ENCODE measurements around the gene NCSTN.
A peak's percentile ranks its signal among the peaks of the same experiment; 100 is the strongest.

The NCSTN gene

GRCh38 chr1:160344241-160344640 is 1.1 kb downstream of the NCSTN start:
- DNase-seq (ENCODE audit: insufficient read length, low spot score) (no peak), FAIRE-seq (no peak)
- TF ChIP-seq POU2F2 (IDR thresholded peaks at IDR 0.05; ENCODE audit: low read depth, low read length) (no peak), POLR2A (IDR thresholded peaks at IDR 0.05; ENCODE audit: low read depth, low read length) (no peak), PAX5 (IDR thresholded peaks at IDR 0.05; ENCODE audit: insufficient read depth, low read length, severe bottlenecking) (no peak), TAF1 (IDR thresholded peaks at IDR 0.05; ENCODE audit: low read depth, low read length) (no peak), POLR2AphosphoS5 (IDR thresholded peaks at IDR 0.05; ENCODE audit: low read depth, low read length) (no peak), SPI1 (IDR thresholded peaks at IDR 0.05; ENCODE audit: low read depth, low read length) (no peak)

GRCh38 chr1:160344936-160345335 is 1.8 kb downstream of the NCSTN start:
- FAIRE-seq = no peak
- no peak for DNase-seq (ENCODE audit: insufficient read length, low spot score)
- TF ChIP-seq TAF1 (IDR thresholded peaks at IDR 0.05; ENCODE audit: low read depth, low read length) (no peak), POLR2AphosphoS5 (IDR thresholded peaks at IDR 0.05; ENCODE audit: low read depth, low read length) (no peak), POU2F2 (IDR thresholded peaks at IDR 0.05; ENCODE audit: low read depth, low read length) (no peak), PAX5 (IDR thresholded peaks at IDR 0.05; ENCODE audit: insufficient read depth, low read length, severe bottlenecking) (no peak), SPI1 (IDR thresholded peaks at IDR 0.05; ENCODE audit: low read depth, low read length) (no peak), POLR2A (IDR thresholded peaks at IDR 0.05; ENCODE audit: low read depth, low read length) (no peak)

DNA sequence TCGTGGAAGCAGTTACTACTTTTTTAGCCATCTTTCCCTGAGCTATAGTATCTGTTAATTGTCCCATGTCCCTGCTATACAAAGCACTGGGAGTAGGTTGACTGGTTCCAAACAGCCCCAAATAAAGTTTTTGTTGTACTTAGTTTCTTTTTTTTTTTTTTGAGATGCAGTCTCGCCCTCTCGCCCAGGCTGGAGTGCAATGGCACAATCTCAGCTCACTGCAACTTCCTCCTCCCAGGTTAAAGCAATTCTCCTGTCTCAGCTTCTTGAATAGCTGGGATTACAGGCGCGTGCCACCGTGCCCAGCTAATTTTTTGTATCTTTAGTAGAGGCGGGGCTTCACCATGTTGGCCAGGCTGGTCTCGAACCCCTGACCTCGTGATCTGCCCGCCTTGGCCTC is 3.3 kb downstream of the NCSTN start:
- FAIRE-seq = no peak
- no peak for DNase-seq (ENCODE audit: insufficient read length, low spot score)
- TF ChIP-seq POLR2AphosphoS5 (IDR thresholded peaks at IDR 0.05; ENCODE audit: low read depth, low read length) (no peak), PAX5 (IDR thresholded peaks at IDR 0.05; ENCODE audit: insufficient read depth, low read length, severe bottlenecking) (no peak), POLR2A (IDR thresholded peaks at IDR 0.05; ENCODE audit: low read depth, low read length) (no peak)

DNA sequence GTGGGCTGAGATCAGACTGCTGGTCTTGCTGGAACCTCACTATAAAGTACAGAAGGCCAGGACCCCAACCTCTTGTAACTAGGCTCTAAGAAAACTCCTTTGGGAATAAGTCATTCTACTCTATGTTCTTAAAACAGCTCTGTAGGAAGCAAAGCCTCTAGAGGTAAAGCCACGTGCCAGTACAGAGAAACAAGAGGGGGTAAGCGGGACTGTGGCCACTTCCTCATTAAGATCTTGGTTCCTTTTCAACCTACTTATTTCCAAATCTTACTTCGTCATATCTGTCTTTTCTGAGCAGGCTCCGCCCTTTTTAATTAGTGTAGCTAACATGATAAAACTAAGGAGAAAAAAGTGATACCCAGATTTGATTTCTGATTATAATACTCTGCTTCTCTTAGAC is 3.8 kb downstream of the NCSTN start:
- no peak for FAIRE-seq
- no peak for DNase-seq (ENCODE audit: insufficient read length, low spot score)
- peak; percentile 96 for TF ChIP-seq SPI1 (IDR thresholded peaks at IDR 0.05; ENCODE audit: low read depth, low read length)
- no peak for TF ChIP-seq POLR2A (IDR thresholded peaks at IDR 0.05; ENCODE audit: low read depth, low read length)

DNA sequence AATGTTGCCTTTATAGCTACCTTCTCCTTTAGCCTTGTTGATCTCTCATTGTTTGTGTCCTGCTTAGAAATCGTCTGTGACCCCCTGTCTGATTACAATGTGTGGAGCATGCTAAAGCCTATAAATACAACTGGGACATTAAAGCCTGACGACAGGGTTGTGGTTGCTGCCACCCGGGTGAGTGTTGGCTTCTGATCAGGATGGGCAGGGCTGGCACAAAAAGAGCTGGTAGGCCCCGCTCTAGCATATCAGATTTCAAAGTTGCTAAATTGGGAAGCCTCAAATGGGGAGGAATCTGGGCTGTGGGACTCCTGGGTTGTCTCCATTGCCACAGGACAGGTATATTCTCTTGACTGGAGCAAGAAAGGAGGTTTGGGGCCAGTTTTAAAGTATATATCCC is 8.4 kb downstream of the NCSTN start:
- TF ChIP-seq TAF1 (IDR thresholded peaks at IDR 0.05; ENCODE audit: low read depth, low read length) (no peak), PAX5 (IDR thresholded peaks at IDR 0.05; ENCODE audit: insufficient read depth, low read length, severe bottlenecking) (no peak), POLR2AphosphoS5 (IDR thresholded peaks at IDR 0.05; ENCODE audit: low read depth, low read length) (no peak), POLR2A (IDR thresholded peaks at IDR 0.05; ENCODE audit: low read depth, low read length) (no peak), SPI1 (IDR thresholded peaks at IDR 0.05; ENCODE audit: low read depth, low read length) (no peak), POU2F2 (IDR thresholded peaks at IDR 0.05; ENCODE audit: low read depth, low read length) (no peak)
- FAIRE-seq = no peak
- no peak for DNase-seq (ENCODE audit: insufficient read length, low spot score)

DNA sequence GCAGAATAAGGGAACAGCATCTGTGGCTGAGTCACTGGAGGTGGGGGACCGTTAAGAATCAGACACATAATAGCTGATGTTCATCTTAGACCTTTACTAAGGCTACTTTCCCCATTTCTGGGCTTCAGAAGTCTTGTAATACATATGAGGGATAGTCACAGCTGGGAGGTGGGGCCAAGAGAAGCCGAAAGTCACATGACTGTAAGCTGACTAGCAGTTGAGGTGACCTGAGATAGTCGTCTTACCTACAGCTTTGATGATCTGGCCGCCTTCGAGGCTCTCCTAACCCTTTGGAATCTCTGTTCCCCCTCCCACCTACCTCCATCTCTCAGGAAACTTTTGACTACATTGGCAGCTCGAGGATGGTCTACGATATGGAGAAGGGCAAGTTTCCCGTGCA is 9.4 kb downstream of the NCSTN start:
- FAIRE-seq (no peak), DNase-seq (ENCODE audit: insufficient read length, low spot score) (no peak)
- TF ChIP-seq POLR2AphosphoS5 (IDR thresholded peaks at IDR 0.05; ENCODE audit: low read depth, low read length) = no peak
- TF ChIP-seq POLR2A (IDR thresholded peaks at IDR 0.05; ENCODE audit: low read depth, low read length) = no peak
- TF ChIP-seq PAX5 (IDR thresholded peaks at IDR 0.05; ENCODE audit: insufficient read depth, low read length, severe bottlenecking) = no peak
- no peak for TF ChIP-seq POU2F2 (IDR thresholded peaks at IDR 0.05; ENCODE audit: low read depth, low read length)
- TF ChIP-seq TAF1 (IDR thresholded peaks at IDR 0.05; ENCODE audit: low read depth, low read length) = no peak
- TF ChIP-seq SPI1 (IDR thresholded peaks at IDR 0.05; ENCODE audit: low read depth, low read length) = no peak

GRCh38 chr1:160353223-160353622 is 10.0 kb downstream of the NCSTN start:
- no peak for DNase-seq (ENCODE audit: insufficient read length, low spot score)
- no peak for TF ChIP-seq POLR2AphosphoS5 (IDR thresholded peaks at IDR 0.05; ENCODE audit: low read depth, low read length)
- no peak for TF ChIP-seq POU2F2 (IDR thresholded peaks at IDR 0.05; ENCODE audit: low read depth, low read length)
- TF ChIP-seq PAX5 (IDR thresholded peaks at IDR 0.05; ENCODE audit: insufficient read depth, low read length, severe bottlenecking) = no peak
- TF ChIP-seq SPI1 (IDR thresholded peaks at IDR 0.05; ENCODE audit: low read depth, low read length) = no peak
- TF ChIP-seq POLR2A (IDR thresholded peaks at IDR 0.05; ENCODE audit: low read depth, low read length) = no peak
- no peak for TF ChIP-seq TAF1 (IDR thresholded peaks at IDR 0.05; ENCODE audit: low read depth, low read length)
- FAIRE-seq = no peak

- no peak for TF ChIP-seq POLR2A (IDR thresholded peaks at IDR 0.05; ENCODE audit: low read depth, low read length)
- TF ChIP-seq TAF1 (IDR thresholded peaks at IDR 0.05; ENCODE audit: low read depth, low read length) = no peak
- TF ChIP-seq POU2F2 (IDR thresholded peaks at IDR 0.05; ENCODE audit: low read depth, low read length) = no peak
- TF ChIP-seq SPI1 (IDR thresholded peaks at IDR 0.05; ENCODE audit: low read depth, low read length) = no peak
- TF ChIP-seq PAX5 (IDR thresholded peaks at IDR 0.05; ENCODE audit: insufficient read depth, low read length, severe bottlenecking) = no peak
- no peak for TF ChIP-seq POLR2AphosphoS5 (IDR thresholded peaks at IDR 0.05; ENCODE audit: low read depth, low read length)
- DNase-seq (ENCODE audit: insufficient read length, low spot score) (no peak), FAIRE-seq (peak; percentile 26)
Observed at GRCh38 chr1:160354388-160354985, 11.3 kb downstream of the NCSTN start.

GRCh38 chr1:160357286-160358002 is 14.3 kb downstream of the NCSTN start:
- DNase-seq (ENCODE audit: insufficient read length, low spot score) (no peak), FAIRE-seq (no peak)
- no peak for TF ChIP-seq POLR2A (IDR thresholded peaks at IDR 0.05; ENCODE audit: low read depth, low read length)
- no peak for TF ChIP-seq POLR2AphosphoS5 (IDR thresholded peaks at IDR 0.05; ENCODE audit: low read depth, low read length)
- TF ChIP-seq TAF1 (IDR thresholded peaks at IDR 0.05; ENCODE audit: low read depth, low read length) = no peak
- no peak for TF ChIP-seq PAX5 (IDR thresholded peaks at IDR 0.05; ENCODE audit: insufficient read depth, low read length, severe bottlenecking)
- TF ChIP-seq SPI1 (IDR thresholded peaks at IDR 0.05; ENCODE audit: low read depth, low read length) = no peak
- TF ChIP-seq POU2F2 (IDR thresholded peaks at IDR 0.05; ENCODE audit: low read depth, low read length) = no peak

- FAIRE-seq = no peak
- DNase-seq (ENCODE audit: insufficient read length, low spot score) = no peak
- TF ChIP-seq POLR2A (IDR thresholded peaks at IDR 0.05; ENCODE audit: low read depth, low read length) = no peak
- no peak for TF ChIP-seq POLR2AphosphoS5 (IDR thresholded peaks at IDR 0.05; ENCODE audit: low read depth, low read length)
- TF ChIP-seq PAX5 (IDR thresholded peaks at IDR 0.05; ENCODE audit: insufficient read depth, low read length, severe bottlenecking) = no peak
Observed at GRCh38 chr1:160358073-160358472, 14.9 kb downstream of the NCSTN start.

Measured in GM12891 (cell line).